Measurements from ENCODE around the gene UBQLN4.

The UBQLN4 gene

GRCh38 chr1:156012051-156012817 lies 41.4 kb downstream of the UBQLN4 start:
- no peak for DNase-seq (ENCODE audit: low read depth)

- no peak for DNase-seq (ENCODE audit: low read depth)
Measured at GRCh38 chr1:156009404-156009803, 44.2 kb downstream of the UBQLN4 start.

DNA sequence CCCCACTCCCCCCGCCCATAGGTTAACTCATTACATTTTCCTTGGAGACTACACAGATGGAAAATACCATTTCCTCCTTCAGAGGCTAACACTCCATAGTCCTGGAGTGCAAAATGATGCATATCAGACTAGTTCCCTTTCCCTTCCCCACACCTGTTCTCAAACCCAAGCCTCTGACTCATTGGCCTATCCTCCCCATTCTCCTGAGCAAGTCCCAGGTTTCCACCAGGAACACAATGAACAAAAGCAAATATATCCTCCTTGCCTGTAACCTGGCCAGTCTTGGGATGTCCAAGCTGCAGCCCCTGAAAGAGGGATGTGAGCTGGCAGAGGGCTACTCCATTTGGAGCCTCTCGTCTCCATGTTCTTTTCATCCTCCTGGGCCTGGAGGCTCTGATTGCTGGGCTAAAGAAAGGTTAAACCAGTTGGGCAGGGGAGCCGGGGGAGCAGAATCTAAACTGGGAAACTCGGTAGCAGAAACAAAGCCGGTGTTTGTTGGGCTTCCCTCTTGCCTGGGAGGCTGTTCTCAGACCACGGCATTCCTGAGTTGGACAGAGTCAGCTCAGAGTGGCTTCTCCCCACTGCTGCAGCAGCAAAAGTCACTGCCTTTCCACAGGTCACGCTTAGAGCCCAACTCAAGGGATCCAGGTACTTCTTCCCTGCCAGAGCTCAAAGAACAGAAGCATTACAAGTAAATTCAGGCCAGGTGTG lies 46.8 kb downstream of the UBQLN4 start:
- DNase-seq (ENCODE audit: low read depth), result no peak

GRCh38 chr1:156004843-156005584 lies 48.6 kb downstream of the UBQLN4 start:
- DNase-seq (ENCODE audit: low read depth), result no peak

- no peak for DNase-seq (ENCODE audit: low read depth)
Measured at GRCh38 chr1:156003923-156004188, 49.7 kb downstream of the UBQLN4 start.

DNA sequence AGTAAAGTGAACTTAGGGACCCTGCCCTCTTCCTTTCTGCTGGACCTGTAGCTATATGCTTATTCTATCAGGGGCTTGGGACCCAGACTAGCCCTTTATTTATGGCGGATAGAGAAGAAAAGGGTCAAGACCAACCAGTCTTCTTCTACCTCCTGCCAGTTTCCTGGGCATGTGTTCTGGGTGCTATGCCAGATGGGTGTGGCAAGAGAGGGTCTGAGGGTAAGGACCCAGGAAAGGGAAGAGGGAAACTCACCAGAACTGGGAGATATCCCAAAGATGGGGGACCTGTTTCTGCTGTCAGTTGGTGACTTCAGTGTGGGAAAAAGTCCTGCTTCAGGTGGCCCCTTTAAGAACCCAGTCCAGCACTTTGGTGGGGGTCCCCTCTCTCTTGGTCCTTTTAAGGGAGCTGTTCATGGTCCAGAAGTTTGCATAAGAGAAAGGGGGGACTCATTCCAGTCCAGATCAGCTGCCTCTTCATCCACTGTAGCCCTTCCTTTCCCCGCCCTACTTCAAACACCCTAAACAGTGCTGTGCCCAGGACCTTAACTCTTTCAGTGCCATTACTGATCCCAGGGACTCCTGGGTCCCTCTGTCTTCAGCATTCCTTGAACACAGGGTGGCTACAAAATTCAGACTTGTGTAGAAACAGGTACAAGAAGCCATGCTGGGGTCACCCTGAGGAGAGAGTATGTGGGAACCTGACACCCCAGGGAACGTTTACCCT lies 51.2 kb downstream of the UBQLN4 start:
- DNase-seq (ENCODE audit: low read depth), result no peak

DNA sequence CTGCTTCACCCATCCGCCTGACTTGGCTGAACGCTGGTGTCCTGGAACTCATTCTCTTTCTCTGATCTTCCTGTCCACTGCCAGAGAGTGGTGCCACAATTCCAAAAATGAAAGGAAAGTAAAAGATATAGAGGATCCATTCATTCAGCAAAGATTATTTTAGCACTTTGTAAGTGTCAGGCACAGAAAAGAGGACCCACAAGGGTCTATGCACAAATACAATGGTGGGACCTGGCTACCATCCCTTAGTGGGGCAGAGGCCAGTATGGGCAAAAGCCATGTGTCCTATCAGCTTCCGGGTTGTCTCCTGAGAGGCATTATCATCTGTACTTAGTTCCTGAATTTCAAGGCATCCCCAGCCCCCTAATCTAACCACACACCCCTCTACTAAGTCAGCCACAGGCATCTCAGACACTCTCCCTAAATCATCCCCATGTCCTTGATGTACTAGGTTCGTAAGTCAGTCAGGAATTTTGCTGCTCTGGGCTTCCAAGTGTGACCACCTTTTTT lies 51.9 kb downstream of the UBQLN4 start:
- no peak for DNase-seq (ENCODE audit: low read depth)

- DNase-seq (ENCODE audit: low read depth), result no peak
Measured at GRCh38 chr1:156001021-156001661, 52.5 kb downstream of the UBQLN4 start.

GRCh38 chr1:155999964-156000363 lies 53.6 kb downstream of the UBQLN4 start:
- DNase-seq (ENCODE audit: low read depth), result no peak

GRCh38 chr1:155996166-155996565 lies 57.4 kb downstream of the UBQLN4 start:
- no peak for DNase-seq (ENCODE audit: low read depth)

GRCh38 chr1:155993595-155993994 lies 60.0 kb downstream of the UBQLN4 start:
- DNase-seq (ENCODE audit: low read depth), result no peak

- no peak for DNase-seq (ENCODE audit: low read depth)
Measured at GRCh38 chr1:155990005-155990739, 63.4 kb downstream of the UBQLN4 start.

- peak; percentile 38 for DNase-seq (ENCODE audit: low read depth)
Measured at GRCh38 chr1:155989242-155990004, 64.2 kb downstream of the UBQLN4 start.
